ENCODE data around the gene CCDC200.
"Not testable (repeated sequence)": the region's sequence is repeated elsewhere in the genome, so short reads cannot be mapped to it uniquely, and the experiment has no call there.

- TF ChIP-seq POLR2A, CTCF (IDR thresholded peaks at IDR 0.05): not testable (repeated sequence)
These were observed 4.8 kb upstream of the CCDC200 start for GRCh38 chr17:43233263-43233662.
